ENCODE results near the gene PDGFA.
"Not testable (repeated sequence)": the region's sequence is repeated elsewhere in the genome, so short reads cannot be mapped to it uniquely, and the experiment has no call there.

Gene PDGFA

DNA sequence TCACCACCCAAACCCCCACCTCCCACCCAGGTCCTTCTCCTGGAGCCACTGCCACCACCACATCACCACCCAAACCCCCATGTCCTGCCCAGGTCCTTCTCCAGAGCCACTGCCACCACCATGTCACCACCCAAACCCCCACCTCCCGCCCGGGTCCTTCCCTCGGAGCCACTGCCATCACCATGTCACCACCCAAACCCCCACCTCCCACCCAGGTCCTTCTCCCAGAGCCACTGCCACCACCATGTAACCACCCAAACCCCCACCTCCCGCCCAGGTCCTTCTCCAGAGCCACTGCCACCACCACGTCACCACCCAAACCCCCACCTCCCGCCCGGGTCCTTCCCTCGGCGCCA, 31.9 kb upstream of the PDGFA start:
- not testable (repeated sequence) for DNase-seq

DNA sequence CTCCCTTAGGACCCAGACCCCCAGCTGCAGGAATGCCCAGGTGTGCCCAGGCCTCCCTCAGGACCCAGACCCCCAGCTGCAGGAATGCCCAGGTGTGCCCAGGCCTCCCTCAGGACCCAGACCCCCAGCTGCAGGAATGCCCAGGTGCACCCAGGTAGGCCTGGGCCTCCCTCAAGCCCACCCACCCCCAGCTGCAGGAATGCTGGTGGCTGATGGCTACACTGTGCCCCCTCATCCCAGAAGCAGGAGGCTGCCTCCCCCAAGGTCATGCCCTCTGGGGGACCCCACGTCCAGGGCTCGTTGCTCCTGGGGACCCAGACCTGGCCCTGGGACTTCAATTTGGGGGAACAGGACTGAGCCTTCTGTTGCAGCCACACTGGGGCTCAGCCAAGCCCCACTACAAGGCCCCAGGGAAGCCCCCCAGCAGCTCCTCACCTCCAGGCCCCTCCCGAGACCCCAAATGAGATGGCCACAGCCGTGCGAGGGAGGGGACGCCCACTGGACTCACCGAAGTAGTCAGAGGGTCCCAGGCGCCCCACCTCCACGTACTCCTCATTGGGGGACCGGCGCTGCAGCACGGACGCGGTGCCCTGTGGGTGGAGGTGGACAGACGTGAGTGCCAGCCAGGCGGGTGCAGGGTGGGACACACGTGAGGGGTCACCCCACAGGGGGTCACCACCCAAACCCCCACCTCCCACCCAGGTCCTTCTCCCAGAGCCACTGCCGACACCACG, 31.4 kb upstream of the PDGFA start:
- DNase-seq, result no peak

DNA sequence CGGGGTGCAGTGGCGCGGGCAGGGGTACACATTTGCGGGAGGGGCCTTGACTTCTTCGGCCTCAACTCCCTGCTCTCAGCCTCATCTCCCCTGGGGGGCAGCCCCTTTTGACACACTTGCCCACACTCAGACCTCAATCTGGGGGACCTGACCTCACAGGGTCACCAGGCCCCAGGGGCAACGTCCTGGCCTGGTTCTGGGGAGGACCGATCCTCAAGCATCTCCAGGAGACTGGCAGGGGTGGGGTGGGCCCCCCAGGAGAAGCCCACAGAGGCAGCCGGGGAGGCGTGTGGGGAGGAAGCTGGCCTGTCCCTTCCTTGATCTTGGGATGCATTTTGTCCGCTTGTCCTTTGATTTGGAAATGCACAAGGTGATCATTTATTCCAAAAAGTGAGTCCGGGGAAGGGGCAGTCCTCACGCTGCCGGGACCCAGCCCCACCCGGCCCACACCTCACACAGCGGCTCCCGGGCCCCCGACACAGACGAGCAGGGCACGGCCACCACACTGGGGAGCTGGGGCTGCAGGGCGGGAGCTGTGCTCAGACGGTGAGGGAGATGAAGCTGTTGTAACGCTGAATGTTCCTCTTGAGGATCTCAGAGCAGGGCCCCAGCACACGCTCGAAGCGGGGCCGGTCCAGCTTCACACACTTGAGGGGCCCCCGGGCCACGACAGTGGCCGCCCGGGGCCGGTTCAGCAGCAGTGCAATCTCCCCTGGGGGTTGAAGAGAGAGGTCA, 30.4 kb upstream of the PDGFA start:
- no peak for DNase-seq

DNA sequence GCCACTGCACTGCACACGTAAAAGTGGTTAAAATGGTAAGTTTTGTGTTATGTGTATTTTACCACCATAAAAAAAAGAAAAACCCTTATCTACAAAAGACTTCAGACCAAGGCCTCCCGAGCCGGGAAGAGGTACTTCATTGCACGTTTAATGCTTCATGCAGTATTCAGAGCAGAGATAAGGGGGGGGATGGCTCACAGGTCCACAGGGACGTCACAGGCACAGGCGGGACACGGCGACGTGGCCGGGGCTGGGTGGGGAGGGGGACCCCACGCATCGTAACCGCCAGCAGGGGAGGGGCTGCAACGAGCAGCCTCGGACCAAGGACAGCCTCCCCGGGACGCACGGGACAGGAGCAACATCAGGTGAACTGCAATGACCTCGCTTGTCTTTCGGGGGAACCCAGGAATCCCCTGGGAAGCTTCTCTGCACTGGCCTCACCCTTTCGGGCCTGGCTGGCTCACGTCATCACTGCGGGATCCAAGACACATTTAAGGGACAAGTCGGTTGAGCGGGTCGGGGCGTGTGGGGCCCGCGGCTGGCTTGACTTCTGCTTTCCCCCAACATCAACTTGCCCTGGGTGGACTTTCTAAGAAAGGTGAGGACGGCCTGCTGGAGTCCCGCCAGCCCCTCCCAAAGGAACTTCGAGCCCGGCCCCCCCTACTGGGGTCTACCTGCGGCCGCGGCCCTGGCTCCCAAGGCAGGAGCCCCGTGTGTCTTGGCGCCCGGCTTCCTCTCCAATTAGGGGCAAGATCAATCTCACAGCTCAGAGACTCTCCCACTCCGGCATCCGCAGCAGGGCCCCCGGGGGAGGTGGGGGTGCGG, 29.6 kb upstream of the PDGFA start:
- no peak for DNase-seq

DNA sequence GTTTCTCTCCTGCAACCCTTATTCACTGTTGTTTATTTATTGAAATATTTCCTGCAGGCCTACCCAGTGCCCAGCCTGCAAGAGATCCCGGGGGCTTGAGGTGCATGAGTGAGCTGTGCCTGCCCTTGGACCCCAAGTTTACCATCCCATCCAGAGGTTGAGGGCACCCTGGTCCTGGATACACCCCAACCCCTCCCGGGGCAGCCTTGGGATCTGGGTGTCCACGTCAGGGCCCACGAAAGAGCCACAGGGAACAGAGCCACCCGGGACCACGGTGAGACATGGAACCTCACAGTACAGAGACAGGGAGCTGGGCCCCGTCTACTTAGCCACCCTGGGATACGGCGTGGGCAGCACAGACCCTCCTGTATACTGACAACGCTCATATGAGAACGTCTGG, 28.8 kb upstream of the PDGFA start:
- no peak for DNase-seq

DNA sequence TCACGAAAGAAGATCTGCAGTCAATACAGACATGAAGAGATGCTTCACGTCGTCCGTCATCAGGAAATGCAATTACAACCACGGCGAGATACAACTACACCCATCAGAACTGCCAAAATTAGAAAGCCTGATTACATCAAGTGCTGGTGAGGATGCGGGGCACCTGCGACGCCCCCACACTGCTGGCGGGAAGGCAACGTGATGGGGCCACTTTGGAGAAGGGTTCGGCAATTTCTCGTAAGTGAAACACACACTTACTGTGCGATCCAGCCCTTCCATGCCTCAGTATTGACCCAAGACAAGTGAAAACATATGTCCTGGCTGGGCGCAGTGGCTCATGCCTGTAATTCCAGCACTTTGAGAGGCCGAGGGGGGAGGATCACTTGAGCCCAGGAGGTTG, 25.8 kb upstream of the PDGFA start:
- no peak for DNase-seq

DNA sequence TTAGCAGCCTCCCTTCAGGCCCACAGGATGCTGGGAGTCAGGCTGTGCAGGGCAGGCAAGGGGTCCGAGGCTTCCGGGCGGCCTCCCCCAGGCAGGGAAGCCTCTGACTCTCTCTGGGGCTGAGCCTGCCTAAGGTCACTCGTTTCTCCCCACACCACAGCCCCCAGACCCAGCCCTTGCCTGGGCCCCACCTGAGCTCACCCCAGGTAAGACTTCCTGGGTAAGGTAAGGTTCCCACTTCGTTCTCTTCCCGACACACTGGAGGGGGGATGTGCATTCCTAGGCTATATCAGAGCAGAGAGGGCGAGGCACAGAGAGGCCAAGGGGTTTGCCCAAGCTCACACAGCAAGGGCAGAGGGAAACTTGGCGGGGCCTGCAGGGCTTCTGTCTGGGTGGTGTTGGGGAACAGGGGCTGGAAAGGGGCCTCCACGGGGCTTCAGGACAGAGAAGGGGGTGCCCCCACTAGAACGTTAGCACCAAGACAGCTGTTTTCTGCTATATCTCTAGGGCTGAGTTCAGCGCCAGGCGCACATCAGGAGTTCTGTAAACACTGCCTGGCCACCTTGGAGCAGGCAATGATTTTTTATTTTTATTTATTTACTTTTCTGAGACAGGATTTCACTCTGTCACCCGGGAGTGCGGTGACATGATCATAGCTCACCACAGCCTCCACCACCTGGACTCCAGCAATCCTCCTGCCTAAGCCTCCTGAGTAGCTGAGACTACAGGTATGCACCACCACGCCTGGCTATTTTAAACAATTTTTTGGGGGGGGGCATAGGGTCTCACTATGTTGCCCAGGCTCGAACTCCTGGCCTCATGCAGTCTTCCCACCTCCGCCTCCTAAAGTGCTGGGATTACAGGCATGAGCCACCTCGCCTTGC, 24.9 kb upstream of the PDGFA start:
- no peak for DNase-seq

DNA sequence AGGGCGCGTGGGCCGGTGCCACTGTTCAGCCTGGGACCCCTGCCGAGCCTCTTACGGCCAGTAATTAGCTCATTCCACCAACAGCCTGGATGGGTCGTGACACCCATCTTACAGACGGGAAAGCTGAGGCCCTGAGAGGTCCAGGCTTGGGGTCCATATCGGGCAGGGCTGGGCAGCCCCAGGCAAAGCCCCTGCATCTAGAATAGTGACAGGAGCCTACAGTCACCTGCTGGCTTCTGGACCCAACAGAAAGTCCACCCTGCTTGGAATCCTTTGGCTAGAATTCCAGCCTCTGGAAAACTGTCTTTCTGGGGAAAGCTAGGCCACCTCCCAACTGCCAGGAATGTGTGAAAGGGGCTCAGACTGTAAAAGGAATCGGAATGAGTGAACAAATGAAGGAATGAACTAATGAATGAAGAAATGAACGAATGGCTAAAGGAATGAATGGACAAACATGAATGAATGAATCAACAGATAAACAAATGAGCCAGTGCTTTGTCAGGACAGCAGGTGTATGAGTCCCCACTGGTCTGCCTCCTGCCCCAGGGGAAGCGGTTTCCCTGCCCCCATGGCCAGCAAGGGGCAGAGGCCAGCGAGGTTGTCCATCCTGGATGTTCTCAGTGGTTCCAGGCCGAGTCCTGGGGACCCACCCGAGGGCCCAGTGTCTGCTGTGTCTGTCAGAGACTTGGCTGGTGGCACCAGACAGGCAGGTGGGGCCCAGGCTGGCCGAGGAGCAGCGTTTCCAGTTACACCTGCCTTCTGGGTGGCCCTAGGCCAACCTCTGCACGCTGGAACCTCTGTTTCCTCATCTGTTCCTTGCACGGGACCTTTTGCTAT, 24.1 kb upstream of the PDGFA start:
- DNase-seq, result peak; percentile 5

DNA sequence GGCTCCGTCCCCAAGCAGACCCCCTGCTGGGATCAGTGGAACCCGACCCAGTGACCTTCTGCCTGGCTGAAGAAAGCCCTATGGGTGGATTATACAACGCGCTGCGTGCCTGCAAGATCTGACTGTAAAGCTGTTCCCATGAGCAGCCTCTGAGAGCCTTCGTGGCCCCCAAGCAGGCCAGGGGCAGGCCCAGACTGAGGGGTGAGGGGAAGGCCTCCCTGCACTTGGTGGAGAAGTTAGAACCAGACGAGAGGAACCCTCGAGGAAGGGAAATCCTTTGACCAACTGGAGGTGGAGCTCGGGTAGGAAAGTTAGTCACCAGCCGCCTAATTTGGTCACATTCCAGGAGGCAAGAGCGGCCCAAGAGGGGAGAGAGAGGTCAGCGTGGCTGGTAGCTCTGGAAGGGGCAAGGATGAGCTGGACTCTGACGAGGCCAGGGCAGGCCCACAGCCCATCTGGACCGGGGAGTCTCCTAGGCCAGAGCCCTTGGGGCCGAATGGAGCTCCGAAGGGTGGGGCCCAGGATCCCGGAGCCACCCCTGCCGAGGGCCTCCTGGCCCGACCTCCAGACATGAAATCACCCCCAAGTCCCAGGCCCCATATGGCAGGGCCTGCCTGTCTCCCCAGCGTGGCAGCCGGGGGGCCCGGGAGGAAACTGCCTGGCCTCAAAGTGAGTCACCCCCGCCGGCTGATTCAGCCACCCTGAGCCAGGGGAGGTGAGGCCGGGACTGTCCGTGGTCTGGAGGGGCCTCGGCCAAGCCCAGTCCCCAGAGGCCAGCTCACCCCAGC, 23.3 kb upstream of the PDGFA start:
- DNase-seq, result no peak

DNA sequence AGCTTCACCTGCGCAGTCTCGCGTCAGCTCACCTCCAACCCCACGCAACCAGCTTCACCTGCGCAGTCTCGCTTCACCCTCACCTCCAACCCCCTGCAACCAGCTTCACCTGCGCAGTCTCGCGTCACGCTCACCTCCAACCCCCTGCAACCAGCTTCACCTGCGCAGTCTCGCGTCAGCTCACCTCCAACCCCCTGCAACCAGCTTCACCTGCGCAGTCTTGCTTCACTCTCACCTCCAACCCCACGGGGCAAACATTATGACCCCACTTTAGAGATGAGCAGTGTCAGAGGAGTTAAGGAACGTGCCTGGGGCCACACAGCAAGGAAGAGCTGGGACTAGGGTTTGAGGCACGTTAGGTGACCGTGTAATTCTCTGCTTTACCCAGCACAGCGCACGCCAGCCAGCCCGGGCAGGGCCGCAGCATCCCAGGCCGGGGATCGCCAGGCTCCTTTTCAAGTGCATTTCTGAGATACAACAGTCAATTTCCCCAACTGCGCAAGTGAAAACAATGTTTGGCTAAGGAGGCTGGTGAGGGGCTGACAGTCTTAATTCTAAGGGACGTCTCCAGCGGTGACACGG, 22.6 kb upstream of the PDGFA start:
- DNase-seq, result no peak

DNA sequence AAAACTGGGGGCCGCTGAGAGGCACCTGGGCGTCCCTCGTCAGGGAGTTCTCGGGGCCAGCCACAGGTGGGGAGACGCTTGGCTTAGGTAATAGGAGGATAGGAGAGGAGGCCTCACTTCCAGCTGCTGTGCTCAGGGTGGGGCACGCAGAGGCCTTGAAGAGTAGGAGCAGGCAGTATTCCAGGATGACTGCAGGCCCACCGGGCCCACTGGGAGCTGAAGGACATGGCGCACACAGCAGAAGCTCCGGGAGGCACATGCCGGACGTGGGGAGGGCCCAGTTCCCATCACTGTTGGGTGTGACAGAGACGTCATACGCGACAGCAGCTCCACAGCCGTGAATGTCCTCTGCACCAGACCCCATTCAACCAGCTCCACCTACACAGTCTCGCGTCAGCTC, 22.0 kb upstream of the PDGFA start:
- no peak for DNase-seq

DNA sequence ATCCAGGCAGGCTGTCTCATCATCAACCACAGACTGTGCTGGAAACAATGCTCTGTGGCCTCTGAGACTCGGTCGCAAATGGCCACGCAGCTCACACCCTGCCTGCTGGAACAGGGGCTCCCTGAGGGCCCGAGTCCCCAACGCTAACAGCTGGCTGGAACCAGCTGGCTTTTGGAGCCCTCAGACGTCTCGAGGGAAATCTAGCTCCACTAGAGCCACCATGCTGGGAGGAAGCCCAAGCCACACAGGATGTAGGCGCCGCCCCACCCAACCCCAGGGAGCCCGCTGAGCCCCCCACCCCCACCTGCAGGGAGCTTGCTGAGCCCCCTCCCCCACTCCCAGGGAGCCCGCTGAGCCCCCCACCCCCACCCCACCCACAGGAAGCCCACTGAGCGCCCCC, 21.4 kb upstream of the PDGFA start:
- no peak for DNase-seq

DNA sequence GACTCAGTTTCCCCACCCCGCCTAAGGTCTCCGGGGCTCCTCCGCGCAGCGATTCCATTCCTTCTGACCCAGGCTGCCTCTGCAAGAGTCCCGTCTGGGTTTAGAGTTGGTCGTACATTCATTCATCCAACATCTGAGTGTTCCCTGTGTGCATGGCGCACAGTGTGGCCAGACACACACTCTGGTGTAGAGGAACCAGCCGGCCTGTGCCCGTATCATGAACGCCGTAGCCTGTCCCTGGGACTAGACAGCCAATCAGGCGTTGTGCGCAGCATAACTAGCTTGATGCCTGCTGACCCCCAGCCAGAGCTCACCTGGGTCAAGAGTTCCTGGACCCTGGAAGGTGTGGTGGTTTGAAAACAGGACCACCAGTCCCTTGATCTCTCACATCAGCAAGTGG, 20.9 kb upstream of the PDGFA start:
- DNase-seq, result no peak

DNA sequence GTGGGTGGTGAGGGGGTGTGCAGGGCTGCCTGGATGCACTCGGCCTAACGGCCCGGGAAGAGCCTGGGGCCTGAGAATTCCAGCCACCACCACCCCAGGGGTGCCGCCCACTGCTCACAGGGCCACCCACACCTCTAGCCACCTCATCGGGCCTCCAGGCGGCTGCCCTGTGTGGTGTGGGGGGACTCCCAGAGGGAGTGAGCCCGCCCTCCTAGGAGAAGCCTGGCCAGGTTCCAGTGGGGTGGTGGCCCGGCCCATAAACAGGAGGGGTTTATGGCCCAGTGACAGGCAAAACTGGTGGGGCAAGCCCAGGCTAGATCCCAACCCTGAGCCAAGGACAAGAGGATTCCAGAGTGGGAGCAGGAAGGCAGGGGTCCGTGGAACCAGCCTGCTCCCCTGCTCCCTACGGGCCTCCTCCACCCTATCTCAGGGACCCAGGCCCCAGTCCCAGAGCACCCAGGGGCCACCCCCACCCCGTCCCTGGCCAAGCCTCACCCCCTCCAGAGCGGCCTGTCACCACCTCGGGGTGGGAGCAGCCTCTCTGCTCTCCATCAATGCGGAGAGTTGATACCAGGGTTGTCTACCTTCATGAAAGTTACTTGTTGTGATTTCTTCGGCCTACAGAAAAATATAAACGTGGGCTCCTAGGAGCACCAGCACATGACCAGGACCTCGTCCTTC, 20.2 kb upstream of the PDGFA start:
- DNase-seq, result no peak

DNA sequence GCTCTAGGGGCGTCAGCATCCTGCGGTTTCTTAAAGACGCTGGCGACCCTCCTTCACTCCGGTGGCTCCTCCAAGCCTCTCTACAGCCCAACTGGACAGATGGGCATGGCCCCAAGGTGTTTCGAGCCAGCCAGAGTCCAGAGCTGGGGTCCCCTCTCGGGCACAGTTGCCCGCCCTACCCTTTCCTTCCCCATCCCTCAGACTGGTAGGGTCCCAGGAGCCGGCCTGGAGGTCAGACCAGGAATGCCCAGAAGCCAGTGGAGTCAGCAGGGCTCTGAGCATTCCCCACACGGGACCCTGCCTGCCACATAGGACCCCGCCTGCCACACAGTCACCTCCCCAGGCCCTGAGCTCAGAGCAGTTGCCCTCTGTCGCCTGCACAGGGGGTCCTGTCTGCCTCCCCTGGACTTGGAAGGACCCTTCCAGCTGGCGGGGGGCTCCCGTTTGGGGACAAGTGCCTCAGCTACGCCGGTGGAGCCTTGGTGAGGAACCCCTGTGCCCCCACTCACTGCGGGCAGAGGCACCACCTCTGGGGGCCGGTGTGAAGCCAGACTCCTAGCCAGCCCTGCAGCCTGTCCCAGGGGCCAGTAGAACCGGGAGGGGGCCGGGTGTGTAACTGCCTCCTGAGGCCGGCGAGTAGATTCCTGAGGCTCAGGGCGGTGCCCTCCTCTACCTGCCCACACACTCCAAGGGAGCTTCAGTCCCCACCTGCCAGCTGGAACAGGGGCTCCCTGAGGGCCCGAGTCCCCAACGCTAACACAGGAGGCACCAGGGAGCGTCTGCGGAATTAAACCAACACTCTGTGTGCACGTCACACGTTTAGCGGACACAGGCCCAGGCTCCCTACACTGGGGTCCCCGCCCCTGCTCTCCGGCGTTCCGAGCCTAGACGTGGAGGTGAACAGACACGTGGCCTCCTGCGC, 19.4 kb upstream of the PDGFA start:
- DNase-seq, result no peak

DNA sequence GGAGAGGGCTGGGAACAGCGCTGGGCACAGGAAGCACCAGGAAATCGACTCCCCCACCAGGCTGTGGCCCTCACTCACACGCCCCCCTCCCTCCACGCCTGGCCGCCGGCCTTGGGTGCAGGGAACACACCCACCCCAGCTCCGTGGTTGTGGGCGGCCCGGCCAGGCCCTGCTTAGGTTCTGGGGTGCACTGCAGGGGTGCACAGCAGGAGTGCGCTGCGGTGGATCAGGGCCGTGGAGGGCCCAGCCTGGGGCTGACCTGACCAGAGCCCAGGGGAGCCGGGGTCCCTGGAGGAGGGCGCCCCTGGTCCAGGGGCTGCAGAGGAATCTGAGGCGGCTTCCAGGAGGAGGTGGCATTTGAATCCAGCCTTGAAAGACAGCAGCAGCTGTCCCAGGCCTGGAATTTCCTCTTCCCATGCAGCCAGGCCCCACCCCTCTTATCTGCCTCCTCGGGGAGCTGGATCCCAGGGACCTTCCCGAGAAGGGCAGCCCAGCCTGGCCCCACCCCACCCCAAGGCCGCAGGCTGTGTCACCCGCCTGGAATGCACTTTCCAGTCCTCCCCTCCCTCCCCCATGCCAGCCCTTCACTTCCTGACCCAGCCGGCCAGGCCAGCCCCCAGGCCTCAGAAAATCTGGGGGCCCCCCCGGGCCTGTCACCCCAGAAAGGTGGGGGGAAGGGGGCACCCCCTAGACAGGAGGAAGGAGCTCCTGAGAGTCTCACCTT, 18.4 kb upstream of the PDGFA start:
- no peak for DNase-seq

DNA sequence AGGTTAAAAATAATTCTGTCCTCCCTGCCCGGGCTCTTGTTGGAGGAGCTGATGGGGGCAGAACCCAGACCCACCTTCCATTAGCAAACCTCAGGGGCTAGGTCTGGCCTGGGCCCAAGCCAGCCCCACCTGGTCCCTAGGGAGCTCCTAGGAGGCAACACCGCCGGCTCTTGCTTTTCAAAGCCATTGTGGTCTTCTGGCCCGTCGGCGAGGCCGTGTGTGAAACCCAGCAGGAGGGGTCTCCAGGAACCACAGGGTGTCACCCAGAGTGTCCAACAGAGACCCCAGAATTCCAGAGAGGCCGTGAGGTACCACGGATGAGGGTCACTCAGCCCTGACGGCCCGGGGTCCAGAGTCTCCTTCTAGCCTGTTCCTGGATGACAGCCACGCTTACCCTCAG, 16.6 kb upstream of the PDGFA start:
- no peak for DNase-seq

DNA sequence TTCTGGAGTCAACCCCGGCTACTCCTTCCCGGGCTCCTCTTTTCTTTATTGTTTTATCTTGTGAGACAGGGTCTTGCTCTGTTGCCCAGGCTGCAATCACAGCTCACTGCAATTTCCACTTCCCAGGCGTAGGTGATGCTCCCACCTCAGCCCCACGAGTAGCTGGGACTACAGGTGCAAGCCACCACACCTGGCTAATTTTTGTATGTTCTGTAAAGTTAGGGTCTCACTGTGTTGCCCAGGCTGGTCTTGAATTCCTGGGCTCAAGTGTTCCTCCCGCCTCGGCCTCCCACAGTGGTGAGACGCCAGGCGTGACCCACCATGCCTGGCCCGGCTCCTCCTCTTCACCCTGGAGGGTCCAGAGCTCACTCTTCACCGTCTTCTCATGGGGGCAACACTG, 15.3 kb upstream of the PDGFA start:
- DNase-seq, result no peak

All from SHP77 treated with DMSO at 0.1 percent for 48 hours (cell line).